OCI-LY1 (cell line): Measurements from ENCODE around the gene SCNM1.

ENCODE experiments used
- H2AFZ ChIP-seq: fragments of 200-600 bp; sonication (generic), shearing (Covaris generic); 2 replicates; pipeline ENCODE4 v1.6.0; 2014; ENCODE audit warnings: antibody characterized with exemption, mild to moderate bottlenecking, low read length
- H3F3A ChIP-seq: fragments of 200-600 bp; sonication (generic), shearing (Covaris generic); 2 replicates; pipeline ENCODE4 v1.6.0; 2014; ENCODE audit warnings: mild to moderate bottlenecking, antibody characterized with exemption, low read length, moderate library complexity; ENCODE audit not compliant: insufficient read depth
- H3K27ac ChIP-seq: fragments of 200-600 bp; sonication (generic); 2 replicates; pipeline ENCODE4 v1.5.1; 2014; ENCODE audit warnings: low read length, mixed run types, mild to moderate bottlenecking, low read depth; ENCODE audit not compliant: poor library complexity, severe bottlenecking
- H3K27me3 ChIP-seq: fragments of 200-600 bp; sonication (generic); 2 replicates; pipeline ENCODE4 v1.6.0; 2014; ENCODE audit warnings: antibody characterized with exemption, mild to moderate bottlenecking, low read length, moderate library complexity; ENCODE audit not compliant: insufficient read depth
- H3K36me3 ChIP-seq: fragments of 200-600 bp; sonication (generic); 2 replicates; pipeline ENCODE4 v1.6.1; 2014; ENCODE audit warnings: mild to moderate bottlenecking, antibody characterized with exemption, low read length, moderate library complexity, mixed read lengths; ENCODE audit not compliant: insufficient read depth
- H3K4me1 ChIP-seq: fragments of 200-600 bp; sonication (generic); 2 replicates; pipeline ENCODE4 v1.5.1; 2014; ENCODE audit warnings: mild to moderate bottlenecking, low read length, moderate library complexity; ENCODE audit not compliant: insufficient read depth, severe bottlenecking
- H3K4me2 ChIP-seq: fragments of 200-600 bp; sonication (generic), shearing (Covaris generic); 2 replicates; pipeline ENCODE4 v1.6.1; 2014; ENCODE audit warnings: low read length
- H3K4me3 ChIP-seq: fragments of 200-600 bp; sonication (generic); 2 replicates; pipeline ENCODE4 v1.5.1; 2014; ENCODE audit warnings: low read length, low read depth, mild to moderate bottlenecking, mixed read lengths; ENCODE audit not compliant: poor library complexity, severe bottlenecking
- H3K79me2 ChIP-seq: fragments of 200-600 bp; shearing (Covaris generic); 2 replicates; pipeline ENCODE4 v1.6.1; 2016; ENCODE audit warnings: mixed run types, low read length, mixed read lengths; ENCODE audit not compliant: insufficient read depth
- H3K9ac ChIP-seq: fragments of 200-600 bp; sonication (generic), shearing (Covaris generic); 2 replicates; pipeline ENCODE4 v1.6.1; 2014; ENCODE audit warnings: mild to moderate bottlenecking, low read length, mixed read lengths
- H3K9me2 ChIP-seq: fragments of 200-600 bp; sonication (generic), shearing (Covaris generic); 2 replicates; pipeline ENCODE4 v1.6.1; 2014; ENCODE audit warnings: low read depth, mild to moderate bottlenecking, low read length, mixed read lengths
- H3K9me3 ChIP-seq: fragments of 200-600 bp; shearing (Covaris generic); 2 replicates; pipeline ENCODE4 v1.6.1; 2014; ENCODE audit warnings: low read length, mixed read lengths
- H4K20me1 ChIP-seq: fragments of 200-600 bp; sonication (generic), shearing (Covaris generic); 2 replicates; pipeline ENCODE4 v1.6.0; 2016; ENCODE audit warnings: mild to moderate bottlenecking, low read length; ENCODE audit not compliant: insufficient read depth
- EZH2 ChIP-seq: fragments of 200-600 bp; sonication (generic), shearing (Covaris generic); IDR thresholded peaks from 2 replicates; pipeline ENCODE4 v1.8.0; 2017; ENCODE audit warnings: borderline replicate concordance, mixed run types, mild to moderate bottlenecking, antibody characterized with exemption, low read length, moderate library complexity, mixed read lengths
- TF ChIP-seq, protein P1 (sequence below): fragments of 200-600 bp; sonication (generic), shearing (Covaris generic); IDR thresholded peaks from 2 replicates; pipeline ENCODE4 v1.5.1; 2017; ENCODE audit warnings: mild to moderate bottlenecking, antibody characterized with exemption, low read length, moderate library complexity, mixed read lengths

The SCNM1 gene

DNA sequence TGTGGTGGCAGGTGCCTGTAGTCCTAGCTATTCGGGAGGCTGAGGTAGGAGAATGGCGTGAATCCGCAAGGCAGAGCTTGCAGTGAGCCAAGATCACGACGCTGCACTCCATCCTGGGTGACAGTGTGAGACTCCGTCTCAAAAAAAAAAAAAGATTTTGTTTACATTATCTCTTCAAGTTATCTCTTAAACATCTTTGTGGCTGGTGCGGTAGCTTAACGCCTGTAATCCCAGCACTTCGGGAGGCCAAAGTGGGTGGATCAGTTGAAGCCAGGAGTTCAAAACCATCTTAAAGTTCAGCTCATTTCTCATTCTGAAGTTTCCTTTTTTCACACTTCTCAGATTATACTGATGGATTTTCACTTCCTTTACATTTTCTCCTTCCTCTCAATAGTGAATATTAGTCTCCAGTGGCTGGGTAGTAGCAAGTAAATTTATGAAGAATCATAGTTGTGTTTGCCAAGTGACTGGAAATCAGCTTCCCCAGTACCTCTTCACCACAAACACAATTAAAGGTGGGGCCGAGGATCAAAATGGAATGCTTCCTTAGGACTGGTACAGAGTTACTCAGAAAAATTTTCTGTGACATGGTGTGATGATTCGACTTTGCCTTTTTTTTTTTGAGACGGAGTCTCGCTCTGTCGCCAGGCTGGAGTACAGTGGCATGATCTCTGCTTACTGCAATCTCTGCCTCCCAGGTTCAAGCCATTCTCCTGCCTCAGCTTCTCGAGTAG, 46.2 kb downstream of the SCNM1 start:
- no peaks in the 10 kb centered on the region for H3K9me3 ChIP-seq
- TF ChIP-seq EZH2, result no peak
- TF ChIP-seq, protein P1, sequence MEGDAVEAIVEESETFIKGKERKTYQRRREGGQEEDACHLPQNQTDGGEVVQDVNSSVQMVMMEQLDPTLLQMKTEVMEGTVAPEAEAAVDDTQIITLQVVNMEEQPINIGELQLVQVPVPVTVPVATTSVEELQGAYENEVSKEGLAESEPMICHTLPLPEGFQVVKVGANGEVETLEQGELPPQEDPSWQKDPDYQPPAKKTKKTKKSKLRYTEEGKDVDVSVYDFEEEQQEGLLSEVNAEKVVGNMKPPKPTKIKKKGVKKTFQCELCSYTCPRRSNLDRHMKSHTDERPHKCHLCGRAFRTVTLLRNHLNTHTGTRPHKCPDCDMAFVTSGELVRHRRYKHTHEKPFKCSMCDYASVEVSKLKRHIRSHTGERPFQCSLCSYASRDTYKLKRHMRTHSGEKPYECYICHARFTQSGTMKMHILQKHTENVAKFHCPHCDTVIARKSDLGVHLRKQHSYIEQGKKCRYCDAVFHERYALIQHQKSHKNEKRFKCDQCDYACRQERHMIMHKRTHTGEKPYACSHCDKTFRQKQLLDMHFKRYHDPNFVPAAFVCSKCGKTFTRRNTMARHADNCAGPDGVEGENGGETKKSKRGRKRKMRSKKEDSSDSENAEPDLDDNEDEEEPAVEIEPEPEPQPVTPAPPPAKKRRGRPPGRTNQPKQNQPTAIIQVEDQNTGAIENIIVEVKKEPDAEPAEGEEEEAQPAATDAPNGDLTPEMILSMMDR, result no peak
- no peaks in the 10 kb centered on the region for H3K4me1 ChIP-seq
- no peak overlapping the region for H3K9ac ChIP-seq
- no peak overlapping the region for H3K4me3 ChIP-seq
- peaks cover 48% of the 10 kb centered on the region for H3K79me2 ChIP-seq
- no peaks in the 10 kb centered on the region for H3K27me3 ChIP-seq
- no peak overlapping the region for H2AFZ ChIP-seq
- H4K20me1 ChIP-seq, result no peaks in the 10 kb centered on the region
- H3K27ac ChIP-seq, result no peak overlapping the region
- H3K4me2 ChIP-seq, result no peak overlapping the region
- peaks cover 54% of the 10 kb centered on the region for H3K36me3 ChIP-seq
- no peaks in the 10 kb centered on the region for H3K9me2 ChIP-seq
- no peaks in the 10 kb centered on the region for H3F3A ChIP-seq

DNA sequence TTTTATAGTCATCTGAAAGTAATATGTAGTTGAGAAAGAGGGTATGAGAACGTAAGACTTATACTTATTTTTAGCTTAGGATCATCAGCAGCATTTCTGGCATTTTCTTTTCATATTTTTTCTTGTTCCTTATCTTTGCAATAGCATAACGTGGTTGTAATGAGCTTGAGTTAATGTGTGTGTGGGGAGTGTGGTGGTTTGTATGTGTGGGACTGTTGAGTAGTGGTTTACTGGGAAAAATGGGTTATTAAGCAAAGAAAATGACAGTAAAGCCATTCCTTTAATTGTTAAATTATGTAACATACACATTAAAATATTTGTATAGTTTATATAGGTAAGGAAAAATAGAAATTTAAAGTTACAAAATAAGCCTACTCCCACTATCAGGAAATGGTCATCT, 47.6 kb downstream of the SCNM1 start:
- Histone ChIP-seq H3F3A (no peaks in the 10 kb centered on the region), H3K4me1 (no peaks in the 10 kb centered on the region), H3K79me2 (peaks cover 57% of the 10 kb centered on the region), H3K27ac (no peak overlapping the region), H3K4me2 (no peak overlapping the region), H3K9me2 (no peaks in the 10 kb centered on the region), H3K36me3 (peaks cover 46% of the 10 kb centered on the region), H3K27me3 (no peaks in the 10 kb centered on the region), H3K9me3 (no peaks in the 10 kb centered on the region), H2AFZ (no peak overlapping the region), H3K9ac (no peak overlapping the region), H4K20me1 (no peaks in the 10 kb centered on the region), H3K4me3 (no peak overlapping the region)
- no peak for TF ChIP-seq EZH2
- TF ChIP-seq, protein P1, result no peak
